Brain microvascular endothelial cell (primary cell): ENCODE measurements around the gene METTL25B.

Experiments used
- DNase-seq: peaks from one replicate; pipeline ENCODE4 v3.0.0-alpha.2; 2020
- H3K27ac ChIP-seq: fragments of 250-450 bp; sonication (Bioruptor Pico); 2 replicates; pipeline ENCODE4 v1.5.1; 2020; ENCODE audit warnings: mild to moderate bottlenecking, moderate library complexity
- H3K27me3 ChIP-seq: fragments of 250-450 bp; sonication (Bioruptor Pico); replicated peaks from 2 replicates; pipeline ENCODE4 v1.5.1; 2020; ENCODE audit warnings: mild to moderate bottlenecking
- H3K36me3 ChIP-seq: fragments of 250-450 bp; sonication (Bioruptor Pico); replicated peaks from 2 replicates; pipeline ENCODE4 v1.5.1; 2020; ENCODE audit warnings: mild to moderate bottlenecking
- H3K4me3 ChIP-seq: 2 replicates; pipeline ENCODE4 v1.5.1; 2011; ENCODE audit warnings: low read depth, mild to moderate bottlenecking, control low read depth, low read length, moderate library complexity
- CTCF ChIP-seq: IDR thresholded peaks from 2 replicates; pipeline ENCODE4 v1.5.1; 2011; ENCODE audit warnings: low read depth, mild to moderate bottlenecking, moderate library complexity, low read length, control low read depth, inconsistent platforms; ENCODE audit errors: missing control alignments
- in situ Hi-C: cut with HindIII; loops from 2 replicates; pipeline ENCODE4 v1.10.0; 2017; ENCODE audit warnings: low sequenced_read_pairs, low pct_ligation_motif_present

Gene METTL25B

GRCh38 chr1:156750191-156750672, 22.0 kb downstream of the METTL25B start:
- Histone ChIP-seq H3K27ac (peak overlapping the region; percentile 99), H3K36me3 (no peaks in the 10 kb centered on the region), H3K27me3 (no peaks in the 10 kb centered on the region), H3K4me3 (peak overlapping the region; percentile 96)
- DNase-seq, result no peak
- TF ChIP-seq CTCF, result no peak
- in situ Hi-C loops, result no loop called here

DNA sequence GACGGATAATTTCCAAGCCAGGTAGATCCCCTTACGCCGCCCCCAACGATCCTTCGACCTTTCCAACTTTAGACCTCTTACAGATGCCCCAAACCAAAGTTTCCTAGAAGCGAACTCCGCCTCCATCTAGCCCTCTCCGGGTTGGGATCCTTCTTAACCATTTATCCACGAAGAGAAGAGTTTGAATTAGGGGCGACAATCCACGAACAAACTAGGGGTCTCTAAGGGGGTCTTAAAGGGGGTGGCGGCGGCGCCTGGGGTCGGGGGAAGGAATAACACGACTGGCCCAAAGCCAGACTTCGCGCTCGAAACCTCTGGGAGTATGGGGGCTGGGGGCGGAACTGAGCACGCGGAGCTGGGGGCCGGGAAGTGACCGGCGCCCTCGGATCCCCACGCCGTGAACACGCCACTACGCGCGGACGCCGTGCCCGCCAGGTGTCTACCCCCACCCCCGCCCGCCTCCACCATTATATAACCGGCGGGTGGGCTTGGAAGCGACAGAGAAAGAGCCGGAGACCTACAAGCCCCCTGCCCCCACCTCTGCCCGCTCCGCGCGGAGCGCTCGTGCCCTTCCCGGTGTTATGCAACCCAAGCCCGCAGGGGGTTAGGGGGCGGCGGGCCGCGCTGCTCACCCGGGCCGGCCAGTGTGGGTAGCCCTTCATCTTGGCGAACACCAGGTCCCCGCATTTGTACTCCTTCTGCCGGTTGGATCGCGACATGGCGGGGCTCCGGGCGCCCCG, 22.6 kb downstream of the METTL25B start:
- no peak for DNase-seq
- TF ChIP-seq CTCF, result peak; percentile 5

DNA sequence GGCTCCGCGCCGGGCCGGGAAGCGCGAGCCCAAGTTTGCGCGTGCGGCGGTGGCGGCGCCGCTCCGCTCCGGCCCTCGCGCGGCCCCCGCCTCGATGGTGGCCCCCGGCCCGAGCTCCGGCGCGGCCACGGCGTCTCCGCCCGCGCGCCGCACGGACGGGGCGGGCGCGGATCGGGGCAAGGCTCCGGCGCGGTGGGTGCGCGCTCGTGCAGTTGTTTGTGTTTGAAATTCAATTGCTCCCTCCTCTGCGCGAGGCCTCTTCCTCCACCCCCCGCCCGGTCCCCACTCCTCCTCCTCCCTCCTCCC, 23.1 kb downstream of the METTL25B start, which contains the start of gene HDGF:
HDGF (minus strand) TSS at position 225 of the 306 bp plus-strand sequence. CDS start 246 bp downstream, outside the sequence.
- no peak for TF ChIP-seq CTCF
- in situ Hi-C loops, result no loop called here
- peak within 1 kb of the TSS; percentile 99 for H3K27ac ChIP-seq

More for the DNA sequence above, 22.6 kb downstream of the METTL25B start:
- in situ Hi-C loops, result no loop called here
- Histone ChIP-seq H3K4me3 (peak overlapping the region; percentile 96), H3K27me3 (no peaks in the 10 kb centered on the region), H3K27ac (peak overlapping the region; percentile 99), H3K36me3 (no peaks in the 10 kb centered on the region)

GRCh38 chr1:156751757-156752481, 23.6 kb downstream of the METTL25B start:
- TF ChIP-seq CTCF, result peak; percentile 10
- Histone ChIP-seq H3K27me3 (no peaks in the 10 kb centered on the region), H3K4me3 (peak overlapping the region; percentile 96), H3K27ac (peak overlapping the region; percentile 59), H3K36me3 (no peaks in the 10 kb centered on the region)
- DNase-seq, result peak; percentile 95
- in situ Hi-C loops, result no loop called here

More for the DNA sequence above, 23.1 kb downstream of the METTL25B start, which contains the start of gene HDGF:
- H3K4me3 ChIP-seq, result peak within 1 kb of the TSS; percentile 96
- H3K27me3 ChIP-seq, result no peaks in the 10 kb centered on the region
- no peak for DNase-seq
- H3K36me3 ChIP-seq, result no peaks in the 10 kb centered on the region

DNA sequence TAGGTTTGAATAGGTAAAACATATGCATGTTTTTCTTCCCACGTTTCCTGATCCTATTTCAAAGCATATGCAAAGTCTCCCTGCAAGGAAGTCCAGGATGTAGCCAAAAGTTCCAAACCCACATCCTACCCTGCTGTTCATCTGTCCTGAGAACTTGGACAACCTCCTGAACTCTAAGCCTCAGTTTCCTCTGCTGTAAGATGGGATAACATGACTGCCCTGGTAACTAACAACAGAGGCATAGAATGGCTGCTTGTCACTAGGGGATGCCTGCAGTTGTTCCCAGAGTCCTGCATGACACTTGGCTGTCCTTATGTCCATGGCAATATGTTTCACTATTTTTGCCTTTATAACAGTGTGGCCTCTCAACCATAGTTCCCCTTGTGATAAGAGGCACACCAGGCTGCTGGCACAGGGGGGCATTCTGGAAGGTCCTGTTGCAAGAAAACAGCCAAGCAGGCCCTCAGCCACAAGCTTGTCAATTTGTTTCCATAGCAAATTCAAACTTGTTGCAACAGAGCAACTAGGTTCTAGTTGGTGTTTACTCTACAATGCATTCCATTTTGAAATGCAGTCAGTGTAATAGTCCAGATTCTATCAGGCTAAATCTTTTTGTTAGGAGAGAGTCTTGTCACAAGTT, 24.7 kb downstream of the METTL25B start:
- in situ Hi-C loops, result no loop called here
- Histone ChIP-seq H3K4me3 (peak overlapping the region; percentile 96), H3K27me3 (no peaks in the 10 kb centered on the region), H3K27ac (no peak overlapping the region), H3K36me3 (no peaks in the 10 kb centered on the region)
- TF ChIP-seq CTCF, result no peak
- DNase-seq, result no peak
